Trophoblast cell (in vitro differentiated cells and primary cell): ENCODE results near the gene PLSCR1.
A peak's percentile ranks its signal among the peaks of the same experiment; 100 is the strongest.

Source experiments
- DNase-seq, 2 donors: peaks; one replicate each; pipeline ENCODE4 v3.0.0-alpha.2; 2016
- H2AFZ ChIP-seq: 2 replicates; pipeline ENCODE4 v1.6.1; 2013; ENCODE audit warnings: low read length, moderate library complexity, mild to moderate bottlenecking; ENCODE audit not compliant: insufficient read depth, poor library complexity
- H2AK5ac ChIP-seq: 2 replicates; pipeline ENCODE4 v1.6.1; 2013; ENCODE audit warnings: mild to moderate bottlenecking, low read length
- H2BK120ac ChIP-seq: 2 replicates; pipeline ENCODE4 v1.6.1; 2013; ENCODE audit warnings: low read length, mild to moderate bottlenecking, moderate library complexity; ENCODE audit not compliant: insufficient read depth, poor library complexity
- H2BK12ac ChIP-seq: 2 replicates; pipeline ENCODE4 v1.6.1; 2013; ENCODE audit warnings: mild to moderate bottlenecking, low read length, moderate library complexity
- H2BK5ac ChIP-seq: 2 replicates; pipeline ENCODE4 v1.6.1; 2013; ENCODE audit warnings: low read length, low read depth, moderate library complexity, mild to moderate bottlenecking; ENCODE audit not compliant: poor library complexity
- H3K14ac ChIP-seq: 2 replicates; pipeline ENCODE4 v1.6.1; 2013; ENCODE audit warnings: mild to moderate bottlenecking, low read length
- H3K18ac ChIP-seq: 2 replicates; pipeline ENCODE4 v1.6.1; 2013; ENCODE audit warnings: mild to moderate bottlenecking, low read length
- H3K23ac ChIP-seq: 2 replicates; pipeline ENCODE4 v1.6.1; 2013; ENCODE audit warnings: low read length
- H3K27ac ChIP-seq: 2 replicates; pipeline ENCODE4 v1.5.1; 2013; ENCODE audit warnings: low read depth, mild to moderate bottlenecking, inconsistent platforms, low read length, moderate library complexity
- H3K27me3 ChIP-seq: 2 replicates; pipeline ENCODE4 v1.6.1; 2013; ENCODE audit warnings: inconsistent platforms, mild to moderate bottlenecking, low read length, moderate library complexity; ENCODE audit not compliant: insufficient read depth
- H3K36me3 ChIP-seq, 2 experiments: 1 replicate in 1 of 2; 2 replicates in 1 of 2; pipeline ENCODE4 v1.6.1; 2013; ENCODE audit warnings: low read length in 2 of 2, mild to moderate bottlenecking in 2 of 2, moderate library complexity in 1 of 2; ENCODE audit not compliant: insufficient read depth in 2 of 2, control insufficient read depth in 1 of 2
- H3K4ac ChIP-seq: 2 replicates; pipeline ENCODE4 v1.6.1; 2013; ENCODE audit warnings: low read depth, mild to moderate bottlenecking, low read length, moderate library complexity
- H3K4me1 ChIP-seq, 2 experiments: 1 replicate in 1 of 2; 2 replicates in 1 of 2; pipeline ENCODE4 v1.6.1; 2013; ENCODE audit warnings: low read length in 2 of 2, mild to moderate bottlenecking in 2 of 2, moderate library complexity in 1 of 2; ENCODE audit not compliant: insufficient read depth in 2 of 2, control insufficient read depth in 1 of 2
- H3K4me2 ChIP-seq: 2 replicates; pipeline ENCODE4 v1.6.1; 2013; ENCODE audit warnings: inconsistent platforms, mild to moderate bottlenecking, low read length, moderate library complexity
- H3K4me3 ChIP-seq: 2 replicates; pipeline ENCODE4 v1.5.1; 2013; ENCODE audit warnings: mild to moderate bottlenecking, low read depth, low read length, inconsistent platforms
- H3K79me1 ChIP-seq: one replicate; pipeline ENCODE4 v1.6.1; 2013; ENCODE audit warnings: low read length
- H3K79me2 ChIP-seq: 2 replicates; pipeline ENCODE4 v1.6.1; 2013; ENCODE audit warnings: low read length, mild to moderate bottlenecking; ENCODE audit not compliant: control insufficient read depth, insufficient read depth, poor library complexity
- H3K9ac ChIP-seq: 2 replicates; pipeline ENCODE4 v1.6.1; 2013; ENCODE audit warnings: mild to moderate bottlenecking, low read length
- H3K9me3 ChIP-seq: 2 replicates; pipeline ENCODE4 v1.6.1; 2013; ENCODE audit warnings: low read depth, mild to moderate bottlenecking, control low read depth, inconsistent platforms, low read length; ENCODE audit not compliant: insufficient read depth
- H4K12ac ChIP-seq: 2 replicates; pipeline ENCODE4 v1.6.1; 2013; ENCODE audit warnings: low read depth, mild to moderate bottlenecking, low read length, moderate library complexity
- H4K8ac ChIP-seq: 2 replicates; pipeline ENCODE4 v1.6.1; 2013; ENCODE audit warnings: low read depth, mild to moderate bottlenecking, low read length, moderate library complexity
- H4K91ac ChIP-seq: one replicate; pipeline ENCODE4 v1.6.1; 2013; ENCODE audit warnings: low read depth, mild to moderate bottlenecking, low read length, moderate library complexity
- WGBS: extraction: QIAGEN DNeasy Blood & Tissue Kit; methylation state at CpG from one replicate; pipeline ENCODE4 v1.1.7; 2013; ENCODE audit warnings: missing lambda C conversion rate; ENCODE audit not compliant: insufficient read length, insufficient coverage; ENCODE audit errors: extremely low coverage; 5-methylcytosine and 5-hydroxymethylcytosine counted together

Gene PLSCR1

GRCh38 chr3:146550743-146551510, 6.5 kb upstream of the PLSCR1 start:
- H3K4me2 ChIP-seq, result no peak overlapping the region

DNA sequence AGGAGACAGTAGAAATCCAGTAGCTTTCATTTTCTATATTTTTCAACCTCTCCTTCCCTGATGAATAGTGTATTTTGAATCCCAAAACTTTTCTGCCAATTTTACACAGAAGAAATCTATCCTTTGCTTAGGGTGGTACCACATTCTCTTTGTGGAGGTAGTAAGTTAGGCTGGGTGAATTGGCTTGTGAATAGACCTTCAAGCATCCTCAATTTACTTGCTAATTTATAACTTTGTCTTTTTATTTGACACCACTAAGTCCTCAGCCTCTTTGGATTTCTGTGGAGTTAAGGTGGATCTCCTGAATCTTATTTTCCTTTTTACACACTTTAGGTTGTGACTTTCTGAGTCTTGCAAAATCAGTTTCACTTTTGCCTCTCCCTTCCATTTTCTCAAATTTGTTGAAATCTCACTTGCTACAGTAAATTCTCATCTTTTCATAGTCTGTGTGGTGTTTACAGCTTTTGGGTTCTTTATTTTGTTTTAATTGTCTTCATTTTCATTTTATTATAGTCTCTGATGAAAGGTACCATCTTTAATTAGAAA, 5.7 kb upstream of the PLSCR1 start:
- Histone ChIP-seq H2AFZ (no peak overlapping the region), H4K8ac (no peak overlapping the region), H4K91ac (no peak overlapping the region), H3K79me1 (no peaks in the 10 kb centered on the region), H3K9me3 (no peaks in the 10 kb centered on the region), H2AK5ac (no peak overlapping the region), H3K4ac (no peak overlapping the region), H3K79me2 (no peaks in the 10 kb centered on the region), H3K18ac (no peak overlapping the region), H2BK5ac (no peak overlapping the region), H3K27me3 (no peaks in the 10 kb centered on the region), H3K23ac (no peak overlapping the region), H2BK12ac (no peak overlapping the region), H3K4me2 (no peak overlapping the region), H3K4me3 (no peak overlapping the region), H3K27ac (no peak overlapping the region), H2BK120ac (no peak overlapping the region), H3K36me3 (no peaks in the 10 kb centered on the region), H3K4me1 (no peaks in the 10 kb centered on the region), H3K14ac (no peak overlapping the region), H3K9ac (no peak overlapping the region), H4K12ac (no peak overlapping the region)
- no peak for DNase-seq

More at GRCh38 chr3:146550743-146551510, 6.5 kb upstream of the PLSCR1 start:
- H4K12ac ChIP-seq, result no peak overlapping the region
- H3K79me1 ChIP-seq, result no peaks in the 10 kb centered on the region
- no peaks in the 10 kb centered on the region for H3K79me2 ChIP-seq
- H3K36me3 ChIP-seq, result no peaks in the 10 kb centered on the region
- H3K4me3 ChIP-seq, result no peak overlapping the region
- no peaks in the 10 kb centered on the region for H3K9me3 ChIP-seq
- no peak overlapping the region for H3K14ac ChIP-seq
- no peaks in the 10 kb centered on the region for H3K4me1 ChIP-seq
- H3K27me3 ChIP-seq, result no peaks in the 10 kb centered on the region
- H3K4ac ChIP-seq, result no peak overlapping the region
- H4K8ac ChIP-seq, result no peak overlapping the region
- H4K91ac ChIP-seq, result no peak overlapping the region
- H3K18ac ChIP-seq, result no peak overlapping the region
- H3K23ac ChIP-seq, result no peak overlapping the region
- peak; percentile 51 to 78 for DNase-seq
- no peak overlapping the region for H2BK120ac ChIP-seq
- WGBS, result no CpG with 5 or more reads among the region's 5 CpGs
- no peak overlapping the region for H2BK12ac ChIP-seq
- H2AK5ac ChIP-seq, result no peak overlapping the region
- no peak overlapping the region for H2BK5ac ChIP-seq
- no peak overlapping the region for H2AFZ ChIP-seq
- no peak overlapping the region for H3K9ac ChIP-seq
- no peak overlapping the region for H3K27ac ChIP-seq

DNA sequence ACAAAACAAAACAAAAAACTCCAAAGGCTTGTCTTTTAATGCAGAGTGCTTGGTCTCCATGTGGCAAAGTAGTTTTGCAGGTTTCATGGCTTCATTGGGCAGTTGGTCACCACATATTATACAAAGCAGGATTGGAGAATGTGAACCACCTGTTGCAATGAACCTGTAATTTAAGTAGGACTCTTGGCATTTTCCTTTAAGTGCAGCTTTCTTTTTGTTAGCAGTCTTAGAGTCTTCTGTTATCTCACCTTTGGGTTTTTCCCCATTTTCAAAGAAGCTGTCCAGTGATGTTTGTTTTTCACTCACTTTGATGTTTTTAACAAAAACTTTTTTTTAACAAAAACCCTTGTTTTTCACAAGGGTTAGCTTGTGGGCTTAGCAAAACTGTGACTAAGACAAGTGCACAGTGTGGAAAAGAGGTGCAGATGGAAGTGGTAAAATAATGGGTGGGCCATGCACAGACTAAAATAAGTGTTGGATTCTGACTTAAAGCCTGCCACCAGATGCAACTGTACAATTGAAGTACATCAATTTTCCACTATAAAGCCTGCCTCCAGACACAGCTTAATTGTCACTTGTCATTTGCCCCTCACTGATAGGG, 2.9 kb upstream of the PLSCR1 start:
- Histone ChIP-seq H3K4me2 (no peak overlapping the region), H2AFZ (no peak overlapping the region), H3K36me3 (no peaks in the 10 kb centered on the region), H3K27ac (no peak overlapping the region), H3K9ac (no peak overlapping the region), H4K8ac (no peak overlapping the region), H3K9me3 (no peaks in the 10 kb centered on the region), H4K12ac (no peak overlapping the region), H3K4me1 (peaks cover 0 to 2% of the 10 kb centered on the region in 2 experiments), H3K79me1 (peaks cover 8% of the 10 kb centered on the region), H3K18ac (no peak overlapping the region), H3K4ac (no peak overlapping the region), H2AK5ac (no peak overlapping the region), H4K91ac (no peak overlapping the region), H3K4me3 (no peak overlapping the region), H3K23ac (no peak overlapping the region), H2BK5ac (no peak overlapping the region), H3K27me3 (no peaks in the 10 kb centered on the region), H2BK120ac (no peak overlapping the region), H2BK12ac (no peak overlapping the region), H3K14ac (no peak overlapping the region), H3K79me2 (peaks cover 6% of the 10 kb centered on the region)
- no peak for DNase-seq

DNA sequence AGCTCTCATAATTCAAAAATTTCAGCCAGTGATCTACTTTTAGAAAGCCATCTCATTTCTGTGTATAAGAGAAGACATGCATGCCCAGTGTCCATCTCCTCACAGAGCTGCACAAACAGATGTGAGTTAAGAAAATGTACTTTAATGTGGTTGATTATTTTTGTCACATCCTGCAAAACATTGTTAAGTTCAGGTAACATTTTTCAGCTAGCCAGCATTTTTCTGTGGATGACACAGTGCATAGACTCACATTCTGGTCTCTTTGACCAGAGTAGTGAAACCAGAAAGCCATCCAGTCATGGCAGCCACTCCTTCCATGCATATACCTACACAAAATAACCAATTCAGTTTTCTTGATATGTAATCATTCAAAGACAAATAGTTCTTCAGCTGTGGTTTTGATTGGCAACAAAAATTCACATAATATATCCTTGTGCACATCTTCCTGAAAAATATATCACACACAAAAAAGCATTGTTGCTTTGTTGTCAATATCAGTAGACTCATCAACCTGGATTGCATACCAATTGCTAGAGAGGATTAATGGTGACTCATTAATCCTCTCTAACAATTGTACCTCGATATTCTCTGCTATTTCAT, 2.1 kb upstream of the PLSCR1 start:
- Histone ChIP-seq H3K9ac (no peak overlapping the region), H3K79me2 (peaks cover 9% of the 10 kb centered on the region), H3K27me3 (no peaks in the 10 kb centered on the region), H4K8ac (no peak overlapping the region), H4K91ac (no peak overlapping the region), H3K79me1 (peaks cover 8% of the 10 kb centered on the region), H3K9me3 (no peaks in the 10 kb centered on the region), H3K4me1 (peaks cover 2 to 3% of the 10 kb centered on the region in 2 experiments), H2BK5ac (no peak overlapping the region), H3K23ac (no peak overlapping the region), H3K4me3 (no peak overlapping the region), H3K18ac (no peak overlapping the region), H3K27ac (no peak overlapping the region), H2AK5ac (no peak overlapping the region), H3K36me3 (no peaks in the 10 kb centered on the region), H3K4me2 (no peak overlapping the region), H2BK12ac (no peak overlapping the region), H2BK120ac (no peak overlapping the region), H4K12ac (no peak overlapping the region), H2AFZ (no peak overlapping the region), H3K4ac (no peak overlapping the region), H3K14ac (no peak overlapping the region)
- no CpG with 5 or more reads among the region's 1 CpG for WGBS
- peak; percentile 33 to 67 for DNase-seq
